PC-9 (cell line): ENCODE results near the gene LAMA2. TPM values are rescaled to one million over a fixed set of nuclear protein-coding genes. Genes with fewer than 3 reads are reported as not detected.

Experiments used
- BruUV-seq: library from RNA; stranded (reverse); fragments of 400-500 nt; replicated peaks from 2 replicates; lab custom pipeline; 2021; lab: Mats Ljungman, UMichigan
- CTCF ChIA-PET: fragments of 300-600 bp; sonication (Branson Sonifier 250); formaldehyde crosslinking; loops from one replicate; lab custom pipeline; 2022; ENCODE audit warnings: antibody characterized with exemption; lab: Charles Lee
- POLR2A ChIA-PET: fragments of 300-600 bp; sonication (Branson Sonifier 250); formaldehyde crosslinking; loops from one replicate; lab custom pipeline; 2022; ENCODE audit warnings: antibody characterized with exemption; ENCODE audit not compliant: unreplicated experiment; lab: Charles Lee
- DNase-seq, 2 experiments: peaks; one replicate each; pipeline versions ENCODE4 v3.0.0 to v3.0.0-alpha.2; 2015 to 2022; ENCODE audit warnings: mixed read lengths in 1 of 2
- H2AFZ ChIP-seq: fragments of 200-600 bp; sonication (generic); 2 replicates; pipeline ENCODE4 v1.8.1; 2017; ENCODE audit warnings: antibody characterized with exemption
- H3F3A ChIP-seq: fragments of 200-600 bp; sonication (generic); 2 replicates; pipeline ENCODE4 v1.8.1; 2017; ENCODE audit warnings: antibody characterized with exemption, mild to moderate bottlenecking, low read depth; ENCODE audit not compliant: insufficient read depth
- H3K27ac ChIP-seq: fragments of 200-600 bp; sonication (generic); 2 replicates; pipeline ENCODE4 v1.6.1; 2016; ENCODE audit warnings: mixed run types
- H3K27me3 ChIP-seq: fragments of 200-600 bp; sonication (generic); 2 replicates; pipeline ENCODE4 v1.6.1; 2016; ENCODE audit warnings: low read depth, mixed run types; ENCODE audit not compliant: insufficient read depth
- H3K36me3 ChIP-seq: fragments of 200-600 bp; sonication (generic); 2 replicates; pipeline ENCODE4 v1.6.1; 2016; ENCODE audit warnings: low read depth, mixed run types
- H3K4me1 ChIP-seq: fragments of 200-600 bp; sonication (generic); replicated peaks from 2 replicates; pipeline ENCODE4 v1.6.1; 2016; ENCODE audit warnings: mixed run types; ENCODE audit not compliant: insufficient read depth
- H3K4me2 ChIP-seq: fragments of 200-600 bp; sonication (generic); 2 replicates; pipeline ENCODE4 v1.6.1; 2017; ENCODE audit warnings: mixed run types
- H3K4me3 ChIP-seq: fragments of 200-600 bp; sonication (generic); 2 replicates; pipeline ENCODE4 v1.6.1; 2016; ENCODE audit warnings: mixed run types
- H3K79me2 ChIP-seq: fragments of 200-600 bp; sonication (generic); 2 replicates; pipeline ENCODE4 v1.6.1; 2017; ENCODE audit warnings: low read depth, mixed run types
- H3K9me2 ChIP-seq: fragments of 200-600 bp; sonication (generic); 2 replicates; pipeline ENCODE4 v1.8.1; 2017; ENCODE audit warnings: mild to moderate bottlenecking; ENCODE audit not compliant: insufficient read depth
- H3K9me3 ChIP-seq: fragments of 200-600 bp; sonication (generic); 2 replicates; pipeline ENCODE4 v1.8.1; 2016; ENCODE audit warnings: low read depth; ENCODE audit not compliant: insufficient read depth
- H4K20me1 ChIP-seq: fragments of 200-600 bp; sonication (generic); 2 replicates; pipeline ENCODE4 v1.8.1; 2017; ENCODE audit not compliant: insufficient read depth
- EZH2 ChIP-seq: fragments of 200-600 bp; sonication (generic); IDR thresholded peaks from 2 replicates; pipeline ENCODE4 v1.8.0; 2017; ENCODE audit warnings: antibody characterized with exemption, low read depth
- intact Hi-C: fragments of 100-400 bp; cut with micrococcal nuclease; formaldehyde crosslinking; loops from one replicate; pipeline ENCODE4 v1.10.0; 2022; ENCODE audit not compliant: unreplicated experiment
- total RNA-seq: library from RNA; stranded (reverse); gene quantifications from 2 replicates; pipeline ENCODE4 v1.2.3, GENCODE V29; 2021
- TF ChIP-seq, protein P1 (sequence below): fragments of 200-600 bp; sonication (generic); conservative IDR thresholded peaks from 2 replicates; pipeline ENCODE4 v1.6.1; 2017; ENCODE audit warnings: mixed run types, antibody characterized with exemption, mild to moderate bottlenecking, moderate library complexity

LAMA2 gene
- total RNA-seq, 1 experiment from 2014 or later, result 2.8 TPM

DNA sequence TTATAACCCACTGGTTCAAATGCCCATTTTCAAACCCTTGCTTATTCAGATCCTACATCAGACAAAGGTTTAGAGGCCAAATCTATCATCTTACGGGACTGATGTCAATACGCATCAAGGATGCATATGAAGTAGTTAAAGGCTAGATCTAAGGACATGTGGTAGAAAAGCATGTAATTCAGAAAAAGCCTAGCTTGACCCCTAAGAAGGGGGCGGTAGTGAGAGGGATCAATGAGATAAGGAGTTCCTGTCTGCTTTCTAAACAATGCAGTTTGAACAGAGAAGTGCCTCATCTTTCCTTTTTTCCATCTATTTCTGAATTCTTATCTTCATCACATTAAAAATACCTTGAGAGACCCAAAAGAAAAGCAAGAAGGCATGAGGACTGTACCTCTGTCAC, 589.3 kb downstream of the LAMA2 start:
- TF ChIP-seq EZH2, result no peak
- TF ChIP-seq, protein P1, sequence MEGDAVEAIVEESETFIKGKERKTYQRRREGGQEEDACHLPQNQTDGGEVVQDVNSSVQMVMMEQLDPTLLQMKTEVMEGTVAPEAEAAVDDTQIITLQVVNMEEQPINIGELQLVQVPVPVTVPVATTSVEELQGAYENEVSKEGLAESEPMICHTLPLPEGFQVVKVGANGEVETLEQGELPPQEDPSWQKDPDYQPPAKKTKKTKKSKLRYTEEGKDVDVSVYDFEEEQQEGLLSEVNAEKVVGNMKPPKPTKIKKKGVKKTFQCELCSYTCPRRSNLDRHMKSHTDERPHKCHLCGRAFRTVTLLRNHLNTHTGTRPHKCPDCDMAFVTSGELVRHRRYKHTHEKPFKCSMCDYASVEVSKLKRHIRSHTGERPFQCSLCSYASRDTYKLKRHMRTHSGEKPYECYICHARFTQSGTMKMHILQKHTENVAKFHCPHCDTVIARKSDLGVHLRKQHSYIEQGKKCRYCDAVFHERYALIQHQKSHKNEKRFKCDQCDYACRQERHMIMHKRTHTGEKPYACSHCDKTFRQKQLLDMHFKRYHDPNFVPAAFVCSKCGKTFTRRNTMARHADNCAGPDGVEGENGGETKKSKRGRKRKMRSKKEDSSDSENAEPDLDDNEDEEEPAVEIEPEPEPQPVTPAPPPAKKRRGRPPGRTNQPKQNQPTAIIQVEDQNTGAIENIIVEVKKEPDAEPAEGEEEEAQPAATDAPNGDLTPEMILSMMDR, result no peak
- ChIA-PET CTCF (no interaction called here), POLR2A (interaction anchor here (0.5 kb wide), 1 partner anchor 1592 kb away, joined by 4 read pairs; no protein-coding TSS in a partner anchor)
- no peak overlapping the region for H3K4me2 ChIP-seq
- H3K4me3 ChIP-seq, result no peak overlapping the region
- H4K20me1 ChIP-seq, result no peaks in the 10 kb centered on the region
- H3K79me2 ChIP-seq, result no peaks in the 10 kb centered on the region
- H3K27me3 ChIP-seq, result no peaks in the 10 kb centered on the region
- H3K4me1 ChIP-seq, result no peaks in the 10 kb centered on the region
- H3K9me2 ChIP-seq, result no peaks in the 10 kb centered on the region
- no peak overlapping the region for H2AFZ ChIP-seq
- no peak overlapping the region for H3K27ac ChIP-seq
- no peak for DNase-seq
- no peaks in the 10 kb centered on the region for H3K36me3 ChIP-seq
- intact Hi-C loops, result no loop called here
- no peaks in the 10 kb centered on the region for H3F3A ChIP-seq
- no peaks in the 10 kb centered on the region for H3K9me3 ChIP-seq
- no TSS peak for BruUV-seq

DNA sequence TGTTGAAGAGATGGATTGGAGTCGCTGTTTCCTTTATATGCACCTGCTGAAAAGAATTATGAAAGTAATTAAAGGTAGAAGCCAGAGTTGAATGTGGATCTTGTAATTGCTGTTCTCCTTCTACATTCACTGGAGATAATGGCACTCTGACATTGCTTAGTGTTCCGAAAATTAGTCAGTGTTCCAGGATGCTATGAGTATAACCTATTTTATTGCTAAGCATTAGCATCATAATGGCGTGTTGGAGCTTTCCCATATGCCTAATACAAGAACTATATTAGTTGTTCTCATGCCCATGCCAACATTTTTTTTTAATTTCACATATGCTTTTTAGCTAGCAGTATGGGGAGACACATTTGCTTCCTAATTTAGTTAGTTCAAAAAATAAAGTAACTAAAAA, 590.6 kb downstream of the LAMA2 start:
- Histone ChIP-seq H2AFZ (no peak overlapping the region), H3K27ac (no peak overlapping the region), H4K20me1 (no peaks in the 10 kb centered on the region), H3K4me1 (no peaks in the 10 kb centered on the region), H3K9me2 (no peaks in the 10 kb centered on the region), H3K4me2 (no peak overlapping the region), H3K9me3 (no peaks in the 10 kb centered on the region), H3K4me3 (no peak overlapping the region), H3K27me3 (no peaks in the 10 kb centered on the region), H3K36me3 (no peaks in the 10 kb centered on the region), H3K79me2 (no peaks in the 10 kb centered on the region), H3F3A (no peaks in the 10 kb centered on the region)
- intact Hi-C loops, result no loop called here
- no peak for DNase-seq
- TF ChIP-seq, protein P1, result no peak
- no peak for TF ChIP-seq EZH2
- BruUV-seq, result no TSS peak
- ChIA-PET CTCF (no interaction called here), POLR2A (interaction anchor here (0.7 kb wide), 1 partner anchor 282 kb away, joined by 17 read pairs; no protein-coding TSS in a partner anchor)

DNA sequence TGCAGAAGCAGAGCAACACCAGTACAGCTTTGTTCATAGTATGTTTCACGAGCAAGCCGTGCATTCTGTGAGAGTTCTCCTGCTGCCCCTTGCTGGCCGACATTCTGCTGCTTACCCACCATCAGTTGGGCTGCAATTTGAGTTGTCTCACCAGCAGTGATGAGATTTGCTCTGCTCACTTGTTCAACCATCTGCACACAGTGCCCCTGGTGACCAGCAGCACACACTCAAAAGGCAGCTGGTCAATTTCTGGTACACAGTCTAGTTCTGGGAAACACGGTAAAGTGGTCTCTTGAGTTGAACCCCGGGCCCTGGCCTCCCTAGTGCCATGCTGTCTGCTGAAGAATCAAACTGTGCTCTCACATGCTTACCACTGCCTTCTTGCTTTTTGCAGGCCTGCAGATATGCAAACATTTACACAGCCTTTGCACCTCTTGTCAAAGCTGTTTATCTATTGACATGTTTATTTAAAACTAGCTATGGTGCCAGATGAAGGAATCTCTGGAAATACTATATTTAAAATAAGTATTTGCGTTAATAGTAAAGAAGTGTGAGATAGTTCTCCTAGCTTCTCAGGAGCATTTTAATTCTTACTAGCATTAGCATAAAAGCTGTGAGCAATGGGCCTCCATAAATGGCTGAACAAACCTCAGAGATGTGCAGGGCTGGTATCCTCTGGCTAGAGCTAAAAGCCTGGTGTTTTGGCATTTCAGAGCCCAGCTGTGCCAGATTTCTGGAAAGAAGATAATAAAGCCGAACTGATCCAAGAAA, 592.7 kb downstream of the LAMA2 start:
- ChIA-PET CTCF (interaction anchor here (0.6 kb wide), 1 partner anchor 100 kb away, joined by 3 read pairs; no protein-coding TSS in a partner anchor), POLR2A (interaction anchor here (0.7 kb wide), 1 partner anchor 18 kb away, joined by 3 read pairs; no protein-coding TSS in a partner anchor)
- Histone ChIP-seq H3K27me3 (no peaks in the 10 kb centered on the region), H3K79me2 (no peaks in the 10 kb centered on the region), H2AFZ (no peak overlapping the region), H3K4me3 (no peak overlapping the region), H3K36me3 (no peaks in the 10 kb centered on the region), H4K20me1 (no peaks in the 10 kb centered on the region), H3K9me2 (no peaks in the 10 kb centered on the region), H3K9me3 (no peaks in the 10 kb centered on the region), H3K4me1 (no peaks in the 10 kb centered on the region), H3K27ac (no peak overlapping the region), H3K4me2 (no peak overlapping the region), H3F3A (no peaks in the 10 kb centered on the region)
- BruUV-seq, result no TSS peak
- DNase-seq, result no peak
- TF ChIP-seq, protein P1, result no peak
- no peak for TF ChIP-seq EZH2
- intact Hi-C loops, result no loop called here
